ENCODE results near the gene ALK.

DNA sequence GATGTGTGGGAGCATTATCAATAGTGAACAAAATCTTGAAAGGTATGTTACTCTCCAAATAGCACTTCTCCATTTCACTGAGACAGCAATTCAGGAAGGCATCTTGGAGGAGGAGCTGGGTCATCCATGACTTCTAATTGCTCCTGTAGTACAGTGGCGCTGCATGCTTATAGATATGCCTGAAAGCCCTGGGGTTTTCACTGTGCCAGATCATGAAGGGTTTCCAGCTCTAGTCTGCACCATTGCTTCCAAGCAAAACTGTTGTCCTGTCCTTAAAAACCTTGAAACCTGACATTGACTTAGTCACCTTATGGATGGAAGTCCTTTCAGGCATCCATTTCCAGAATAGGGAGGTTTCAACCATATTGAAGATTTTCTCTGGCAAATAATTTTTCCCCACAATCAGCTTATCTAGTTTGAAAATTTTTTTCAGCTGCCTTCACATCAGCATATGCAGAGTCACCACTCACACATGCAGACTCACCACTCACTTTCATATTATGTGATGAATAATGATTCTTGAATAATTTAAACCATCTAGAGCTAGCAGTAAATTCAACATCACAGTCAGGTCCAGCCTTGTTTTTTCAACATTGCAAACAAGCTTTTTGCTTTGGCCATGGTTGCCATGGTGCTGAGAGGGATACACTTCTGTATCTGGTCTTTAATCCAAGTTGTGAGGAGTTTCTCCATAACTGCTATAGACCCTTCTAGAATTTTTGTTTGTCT, 509.0 kb downstream of the ALK start:
- TF ChIP-seq, protein P1, sequence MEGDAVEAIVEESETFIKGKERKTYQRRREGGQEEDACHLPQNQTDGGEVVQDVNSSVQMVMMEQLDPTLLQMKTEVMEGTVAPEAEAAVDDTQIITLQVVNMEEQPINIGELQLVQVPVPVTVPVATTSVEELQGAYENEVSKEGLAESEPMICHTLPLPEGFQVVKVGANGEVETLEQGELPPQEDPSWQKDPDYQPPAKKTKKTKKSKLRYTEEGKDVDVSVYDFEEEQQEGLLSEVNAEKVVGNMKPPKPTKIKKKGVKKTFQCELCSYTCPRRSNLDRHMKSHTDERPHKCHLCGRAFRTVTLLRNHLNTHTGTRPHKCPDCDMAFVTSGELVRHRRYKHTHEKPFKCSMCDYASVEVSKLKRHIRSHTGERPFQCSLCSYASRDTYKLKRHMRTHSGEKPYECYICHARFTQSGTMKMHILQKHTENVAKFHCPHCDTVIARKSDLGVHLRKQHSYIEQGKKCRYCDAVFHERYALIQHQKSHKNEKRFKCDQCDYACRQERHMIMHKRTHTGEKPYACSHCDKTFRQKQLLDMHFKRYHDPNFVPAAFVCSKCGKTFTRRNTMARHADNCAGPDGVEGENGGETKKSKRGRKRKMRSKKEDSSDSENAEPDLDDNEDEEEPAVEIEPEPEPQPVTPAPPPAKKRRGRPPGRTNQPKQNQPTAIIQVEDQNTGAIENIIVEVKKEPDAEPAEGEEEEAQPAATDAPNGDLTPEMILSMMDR (IDR thresholded peaks at IDR 0.05), result no peak
- TF ChIP-seq MAFK (IDR thresholded peaks at IDR 0.05; ENCODE audit: partially characterized antibody) (no peak), GATA3 (IDR thresholded peaks at IDR 0.05; ENCODE audit: borderline replicate concordance) (no peak), POLR2A (IDR thresholded peaks at IDR 0.05; ENCODE audit: low read length) (no peak), MYC (IDR thresholded peaks at IDR 0.05; ENCODE audit: borderline replicate concordance, low read length) (no peak), SMC3 (IDR thresholded peaks at IDR 0.05) (no peak), RAD21 (conservative IDR thresholded peaks at IDR 0.05 in 1 of 2, IDR thresholded peaks at IDR 0.05 in 1 of 2) (no peak), CBX8 (IDR thresholded peaks at IDR 0.05) (no peak), JUNB (IDR thresholded peaks at IDR 0.05) (no peak), EP300 (IDR thresholded peaks at IDR 0.05) (no peak)
- TF ChIP-seq, protein P2, sequence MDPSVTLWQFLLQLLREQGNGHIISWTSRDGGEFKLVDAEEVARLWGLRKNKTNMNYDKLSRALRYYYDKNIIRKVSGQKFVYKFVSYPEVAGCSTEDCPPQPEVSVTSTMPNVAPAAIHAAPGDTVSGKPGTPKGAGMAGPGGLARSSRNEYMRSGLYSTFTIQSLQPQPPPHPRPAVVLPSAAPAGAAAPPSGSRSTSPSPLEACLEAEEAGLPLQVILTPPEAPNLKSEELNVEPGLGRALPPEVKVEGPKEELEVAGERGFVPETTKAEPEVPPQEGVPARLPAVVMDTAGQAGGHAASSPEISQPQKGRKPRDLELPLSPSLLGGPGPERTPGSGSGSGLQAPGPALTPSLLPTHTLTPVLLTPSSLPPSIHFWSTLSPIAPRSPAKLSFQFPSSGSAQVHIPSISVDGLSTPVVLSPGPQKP (IDR thresholded peaks at IDR 0.05; ENCODE audit: low read depth, low read length), result no peak

Measured in A549 (cell line).